Activated CD8-positive, alpha-beta memory T cell treated with anti-CD3 and anti-CD28 coated beads for 24 hours (primary cell): ENCODE results near the gene BRCC3.

Source experiments
- DNase-seq: peaks from one replicate; pipeline ENCODE4 v3.0.0-alpha.2; 2020

The BRCC3 gene

DNA sequence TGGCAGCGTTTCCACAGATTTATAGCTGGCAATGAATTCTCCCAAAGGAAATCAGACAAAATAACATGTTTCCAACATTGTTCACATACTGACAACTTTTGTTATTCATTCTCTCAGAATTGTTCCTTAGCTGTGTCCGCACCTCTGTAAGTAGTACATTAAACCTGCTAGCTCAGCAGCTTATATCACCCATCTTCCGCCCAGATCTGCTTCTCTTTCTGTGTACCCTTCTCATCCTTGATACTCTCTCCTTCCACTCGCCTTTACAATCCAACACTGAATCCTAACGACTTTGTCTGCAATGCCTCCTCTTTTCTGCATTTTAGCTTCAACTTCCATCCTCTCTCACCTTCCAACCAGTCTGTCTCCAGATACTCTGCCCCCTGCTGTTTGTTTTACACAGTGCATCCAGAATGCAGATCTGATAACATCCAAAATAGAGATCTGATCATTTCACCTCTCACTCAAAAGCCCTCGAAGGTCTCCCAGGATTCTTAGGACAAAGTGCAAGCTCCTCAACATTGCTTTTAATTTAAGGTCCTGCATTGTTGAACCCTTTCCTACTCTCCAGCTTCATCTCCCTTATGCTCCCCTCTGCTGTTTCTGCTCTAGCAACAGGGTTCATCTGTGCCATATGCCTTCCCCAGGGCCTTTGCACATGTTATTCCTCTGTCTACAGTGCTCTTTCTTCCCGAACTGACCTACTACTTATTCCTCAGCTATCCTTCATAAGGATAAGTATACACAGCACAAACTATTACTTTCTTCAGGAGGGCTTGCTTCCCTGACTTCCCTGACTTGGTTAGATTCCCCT is 77.6 kb downstream of the BRCC3 start:
- peak; percentile 59 for DNase-seq

DNA sequence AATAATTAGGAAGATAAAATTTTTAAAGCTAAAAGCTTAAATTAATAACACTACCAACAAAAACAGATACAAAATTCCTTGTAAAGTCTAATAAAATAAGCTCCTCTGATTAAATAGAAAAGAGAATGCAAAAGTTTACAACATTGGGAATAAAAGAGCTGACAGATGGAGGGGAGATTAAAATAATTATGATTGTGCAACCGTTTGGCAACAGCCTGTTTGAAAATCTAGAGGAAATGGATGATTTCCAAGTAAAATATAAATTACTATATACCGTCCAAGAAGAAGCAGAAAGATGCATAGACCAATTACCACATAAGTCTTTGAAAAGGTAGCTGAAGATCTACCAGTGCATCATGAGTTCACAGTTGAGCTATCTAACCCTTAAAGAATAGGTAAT is 98.6 kb downstream of the BRCC3 start:
- DNase-seq: no peak
